ENCODE results near the gene SNX6.

DNA sequence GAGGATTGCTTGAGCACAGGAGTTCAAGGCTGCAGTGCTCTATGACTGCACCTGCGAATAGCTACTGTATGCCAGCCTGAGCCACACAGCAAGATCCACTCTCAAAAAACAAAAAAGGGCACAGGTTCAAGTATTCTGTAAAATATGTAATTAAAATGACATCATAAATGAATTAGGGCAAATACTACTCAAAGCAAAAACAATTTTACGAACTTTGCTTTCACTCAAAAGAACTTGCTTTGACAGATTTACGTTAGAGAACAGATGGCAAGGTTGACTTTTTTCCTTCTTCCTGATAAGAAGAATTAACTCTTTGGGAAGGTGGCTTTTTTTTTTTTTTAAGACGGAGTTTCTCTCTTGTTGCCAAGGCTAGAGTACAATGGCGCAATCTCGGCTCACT lies 46.4 kb downstream of the SNX6 start:
- TF ChIP-seq, protein P1, sequence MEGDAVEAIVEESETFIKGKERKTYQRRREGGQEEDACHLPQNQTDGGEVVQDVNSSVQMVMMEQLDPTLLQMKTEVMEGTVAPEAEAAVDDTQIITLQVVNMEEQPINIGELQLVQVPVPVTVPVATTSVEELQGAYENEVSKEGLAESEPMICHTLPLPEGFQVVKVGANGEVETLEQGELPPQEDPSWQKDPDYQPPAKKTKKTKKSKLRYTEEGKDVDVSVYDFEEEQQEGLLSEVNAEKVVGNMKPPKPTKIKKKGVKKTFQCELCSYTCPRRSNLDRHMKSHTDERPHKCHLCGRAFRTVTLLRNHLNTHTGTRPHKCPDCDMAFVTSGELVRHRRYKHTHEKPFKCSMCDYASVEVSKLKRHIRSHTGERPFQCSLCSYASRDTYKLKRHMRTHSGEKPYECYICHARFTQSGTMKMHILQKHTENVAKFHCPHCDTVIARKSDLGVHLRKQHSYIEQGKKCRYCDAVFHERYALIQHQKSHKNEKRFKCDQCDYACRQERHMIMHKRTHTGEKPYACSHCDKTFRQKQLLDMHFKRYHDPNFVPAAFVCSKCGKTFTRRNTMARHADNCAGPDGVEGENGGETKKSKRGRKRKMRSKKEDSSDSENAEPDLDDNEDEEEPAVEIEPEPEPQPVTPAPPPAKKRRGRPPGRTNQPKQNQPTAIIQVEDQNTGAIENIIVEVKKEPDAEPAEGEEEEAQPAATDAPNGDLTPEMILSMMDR (conservative IDR thresholded peaks at IDR 0.05; ENCODE audit: low read depth, low read length): no peak
- TF ChIP-seq EZH2 (IDR thresholded peaks at IDR 0.05; ENCODE audit: borderline replicate concordance, low read depth, low read length, poor library complexity, severe bottlenecking): no peak
